ENCODE results near the gene RERE.

RERE gene

DNA sequence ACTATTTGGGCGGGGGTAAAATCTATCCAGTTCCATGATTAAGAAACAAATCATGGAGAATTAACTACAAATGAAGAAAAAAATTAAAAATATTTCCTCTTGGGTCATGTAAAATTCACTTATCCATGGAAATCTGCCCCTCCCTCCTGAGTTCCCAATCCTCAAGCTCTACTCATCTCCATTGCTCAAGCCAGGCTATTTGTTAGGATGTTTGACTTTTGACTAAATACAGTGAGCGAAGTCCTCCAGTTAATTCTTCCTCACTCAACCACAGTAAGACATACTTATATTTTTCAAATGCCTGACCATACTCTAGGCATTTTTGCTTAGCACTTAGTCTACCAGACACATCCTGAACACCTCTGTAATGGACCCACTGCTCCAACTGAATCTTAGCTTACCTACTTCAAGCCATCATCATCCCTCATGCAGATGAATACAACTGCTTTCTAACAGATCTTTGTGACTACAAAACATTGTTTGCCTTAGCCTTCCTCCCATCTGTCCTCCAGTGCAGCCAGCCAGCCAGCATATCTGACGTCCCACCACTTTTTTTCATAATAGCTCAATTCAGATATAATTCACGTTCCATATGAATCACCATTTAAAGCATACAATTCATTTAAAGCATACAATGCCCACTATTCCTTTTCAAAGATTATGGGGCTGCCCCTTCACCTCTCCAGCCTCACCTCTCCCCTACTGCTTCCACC, 154.2 kb downstream of the RERE start:
- DNase-seq (ENCODE audit: low spot score), result no peak
- in situ Hi-C loops (cut with MboI; ENCODE audit: low pct_unique_long_range_greater_than_20kb, low sequenced_read_pairs, unreplicated experiment), result loop anchor here (10.0 kb wide), 1 partner anchor 98 kb away; no protein-coding TSS in a partner anchor

DNA sequence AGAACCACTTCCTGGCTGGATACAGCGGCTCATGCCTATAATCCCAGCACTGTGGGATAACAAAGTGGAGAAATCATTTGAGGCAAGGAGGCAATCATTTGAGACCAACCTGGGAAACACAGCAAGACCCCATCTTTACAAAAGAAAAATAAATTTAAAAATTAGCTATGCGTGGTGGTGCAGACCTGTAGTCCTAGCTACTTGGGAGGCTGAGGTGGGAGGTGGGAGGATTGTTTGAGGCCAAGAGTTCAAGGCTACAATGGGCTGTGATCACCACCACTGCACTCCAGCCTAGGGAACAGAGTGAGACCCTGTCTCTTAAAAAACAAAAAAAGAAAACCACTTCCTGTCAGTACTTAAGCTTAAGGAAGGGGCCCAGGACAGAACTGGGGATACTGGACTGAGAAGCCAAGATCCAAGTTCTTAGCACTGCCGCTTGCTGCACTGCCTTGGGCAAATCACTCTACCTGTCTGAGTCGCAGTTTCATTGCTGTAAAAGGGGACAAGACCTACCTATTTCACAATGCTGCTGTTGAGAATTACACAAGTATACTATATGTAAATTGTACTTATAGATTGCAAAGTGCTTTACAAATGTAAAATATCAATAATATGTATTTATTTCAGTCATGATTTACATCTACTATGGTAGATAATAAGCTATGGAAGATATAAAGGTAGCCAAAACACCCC, 154.9 kb downstream of the RERE start:
- TF ChIP-seq, protein P1, sequence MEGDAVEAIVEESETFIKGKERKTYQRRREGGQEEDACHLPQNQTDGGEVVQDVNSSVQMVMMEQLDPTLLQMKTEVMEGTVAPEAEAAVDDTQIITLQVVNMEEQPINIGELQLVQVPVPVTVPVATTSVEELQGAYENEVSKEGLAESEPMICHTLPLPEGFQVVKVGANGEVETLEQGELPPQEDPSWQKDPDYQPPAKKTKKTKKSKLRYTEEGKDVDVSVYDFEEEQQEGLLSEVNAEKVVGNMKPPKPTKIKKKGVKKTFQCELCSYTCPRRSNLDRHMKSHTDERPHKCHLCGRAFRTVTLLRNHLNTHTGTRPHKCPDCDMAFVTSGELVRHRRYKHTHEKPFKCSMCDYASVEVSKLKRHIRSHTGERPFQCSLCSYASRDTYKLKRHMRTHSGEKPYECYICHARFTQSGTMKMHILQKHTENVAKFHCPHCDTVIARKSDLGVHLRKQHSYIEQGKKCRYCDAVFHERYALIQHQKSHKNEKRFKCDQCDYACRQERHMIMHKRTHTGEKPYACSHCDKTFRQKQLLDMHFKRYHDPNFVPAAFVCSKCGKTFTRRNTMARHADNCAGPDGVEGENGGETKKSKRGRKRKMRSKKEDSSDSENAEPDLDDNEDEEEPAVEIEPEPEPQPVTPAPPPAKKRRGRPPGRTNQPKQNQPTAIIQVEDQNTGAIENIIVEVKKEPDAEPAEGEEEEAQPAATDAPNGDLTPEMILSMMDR (IDR thresholded peaks at IDR 0.05; ENCODE audit: extremely low read depth, insufficient read depth, missing control alignments), result no peak
- in situ Hi-C loops (cut with MboI; ENCODE audit: low pct_unique_long_range_greater_than_20kb, low sequenced_read_pairs, unreplicated experiment), result loop anchor here (10.0 kb wide), 1 partner anchor 98 kb away; no protein-coding TSS in a partner anchor
- DNase-seq (ENCODE audit: low spot score), result no peak

More for the DNA sequence above, 154.2 kb downstream of the RERE start:
- TF ChIP-seq, protein P1 (IDR thresholded peaks at IDR 0.05; ENCODE audit: extremely low read depth, insufficient read depth, missing control alignments), result no peak

DNA sequence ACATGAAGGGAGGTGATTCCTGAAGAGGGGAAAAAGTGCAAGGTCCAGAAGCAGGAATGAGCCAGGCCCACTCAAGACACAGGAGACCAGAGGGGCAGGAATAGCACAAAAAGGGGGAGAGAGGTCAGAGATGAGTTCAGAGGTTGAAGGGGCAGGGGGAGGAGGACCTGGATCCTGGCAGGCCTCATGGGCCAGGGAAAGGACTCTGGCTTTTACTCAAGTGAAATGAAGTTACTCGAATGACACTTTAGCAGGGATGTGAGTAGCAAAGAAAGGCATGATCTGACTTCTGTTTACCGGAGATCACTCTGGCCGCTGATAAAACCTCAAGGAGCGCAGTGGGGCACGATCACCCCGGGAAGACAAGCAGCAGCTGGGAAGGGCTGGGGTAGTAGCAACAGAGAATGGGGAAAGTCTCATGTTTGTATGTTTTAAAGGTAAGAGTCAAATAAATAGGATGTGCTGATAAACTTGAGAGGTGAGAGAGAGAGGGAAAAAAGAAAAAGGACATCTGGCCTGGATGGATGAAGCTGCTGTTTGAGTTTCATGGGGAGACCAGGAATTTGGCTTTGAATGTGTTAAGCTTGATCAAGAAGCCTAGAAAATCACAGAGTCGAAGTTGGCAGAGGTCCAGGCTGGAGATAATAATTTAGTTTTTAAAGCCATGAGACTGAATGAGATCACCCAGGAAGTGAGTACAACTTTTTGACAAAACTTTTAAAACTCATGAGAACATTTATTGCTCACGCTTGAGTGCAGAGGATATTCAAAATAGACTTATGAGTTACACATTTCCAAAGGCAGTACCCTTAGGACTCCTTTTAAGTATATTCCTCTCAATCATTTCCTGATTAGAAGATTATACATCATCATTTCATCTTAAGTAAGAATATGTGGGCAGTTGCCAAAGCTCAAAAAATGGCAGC, 156.0 kb downstream of the RERE start:
- peak; percentile 29 for DNase-seq (ENCODE audit: low spot score)
- in situ Hi-C loops (cut with MboI; ENCODE audit: low pct_unique_long_range_greater_than_20kb, low sequenced_read_pairs, unreplicated experiment), result loop anchor here (10.0 kb wide), 1 partner anchor 97 kb away; no protein-coding TSS in a partner anchor

DNA sequence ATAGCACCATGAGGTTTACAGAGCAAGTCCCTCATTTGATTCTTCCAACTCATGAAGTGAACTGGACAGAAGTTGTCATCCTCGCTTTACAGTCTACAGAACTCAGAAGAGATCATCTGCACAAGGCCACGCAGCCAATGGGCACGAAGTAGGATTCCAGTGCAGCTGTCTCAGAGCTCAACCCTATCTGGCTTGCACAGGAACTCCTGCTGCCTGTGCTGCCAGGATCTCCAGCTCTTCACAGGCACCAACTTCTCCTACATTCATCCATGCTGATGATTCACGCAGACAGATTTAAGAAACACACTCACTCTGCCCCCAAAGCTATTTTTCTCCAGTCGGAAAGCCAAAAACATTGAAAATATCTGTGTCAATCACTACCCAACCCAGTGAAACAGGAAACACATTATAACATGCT, 157.0 kb downstream of the RERE start:
- in situ Hi-C loops (cut with MboI; ENCODE audit: low pct_unique_long_range_greater_than_20kb, low sequenced_read_pairs, unreplicated experiment), result loop anchor here (10.0 kb wide), 1 partner anchor 96 kb away; no protein-coding TSS in a partner anchor
- no peak for DNase-seq (ENCODE audit: low spot score)
- TF ChIP-seq, protein P1 (IDR thresholded peaks at IDR 0.05; ENCODE audit: extremely low read depth, insufficient read depth, missing control alignments), result no peak

More for the DNA sequence above, 156.0 kb downstream of the RERE start:
- TF ChIP-seq, protein P1 (IDR thresholded peaks at IDR 0.05; ENCODE audit: extremely low read depth, insufficient read depth, missing control alignments), result no peak

DNA sequence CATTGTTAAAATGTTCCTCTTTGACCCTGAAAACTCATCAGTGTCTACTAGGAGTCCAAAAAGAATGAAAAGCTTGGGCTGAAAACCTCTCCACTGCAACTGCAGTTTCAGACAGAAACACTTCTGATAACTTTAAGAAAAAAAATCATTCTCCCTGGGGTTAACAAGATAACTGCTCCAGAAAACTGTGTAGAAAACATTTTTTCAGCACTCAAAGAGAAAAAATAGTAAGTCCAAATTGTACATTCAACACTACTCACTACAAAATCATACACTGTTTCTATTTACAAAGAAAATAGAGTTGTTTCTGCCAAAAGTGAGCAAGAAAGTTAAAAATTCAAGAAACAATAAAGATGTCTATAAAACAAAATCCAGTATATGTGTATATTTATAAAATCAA, 157.8 kb downstream of the RERE start:
- TF ChIP-seq, protein P1 (IDR thresholded peaks at IDR 0.05; ENCODE audit: extremely low read depth, insufficient read depth, missing control alignments), result no peak
- DNase-seq (ENCODE audit: low spot score), result no peak
- in situ Hi-C loops (cut with MboI; ENCODE audit: low pct_unique_long_range_greater_than_20kb, low sequenced_read_pairs, unreplicated experiment), result no loop called here

DNA sequence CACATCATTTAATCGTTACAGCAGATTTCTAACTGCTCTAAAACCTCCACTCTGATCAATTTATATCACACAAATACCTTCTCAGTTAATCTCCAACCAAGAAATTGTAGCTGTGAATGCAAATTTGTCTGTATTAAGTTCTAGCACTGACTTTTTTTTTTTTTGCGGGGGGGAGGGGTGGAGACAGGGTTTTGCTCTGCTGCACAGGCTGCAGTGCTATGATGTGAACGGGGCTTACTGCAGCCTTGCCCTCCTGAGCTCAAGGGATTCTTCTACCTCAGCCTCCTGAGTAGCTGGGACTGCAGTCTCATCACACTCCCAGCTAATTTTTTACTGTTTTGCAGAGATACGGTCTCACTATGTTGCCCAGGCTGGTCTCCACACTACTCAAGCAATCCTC, 163.6 kb downstream of the RERE start:
- TF ChIP-seq, protein P1 (IDR thresholded peaks at IDR 0.05; ENCODE audit: extremely low read depth, insufficient read depth, missing control alignments), result no peak
- no peak for DNase-seq (ENCODE audit: low spot score)
- in situ Hi-C loops (cut with MboI; ENCODE audit: low pct_unique_long_range_greater_than_20kb, low sequenced_read_pairs, unreplicated experiment), result no loop called here

Data from GM13977 (cell line).